Activated CD8-positive, alpha-beta memory T cell treated with anti-CD3 and anti-CD28 coated beads for 1 hour (primary cell): Measurements from ENCODE around the gene NGDN.

Experiments
- DNase-seq, 2 donors: peaks; one replicate each; pipeline ENCODE4 v3.0.0-alpha.2; 2020; ENCODE audit warnings: low read depth in 1 of 2; ENCODE audit errors: extremely low read depth in 1 of 2

The NGDN gene

GRCh38 chr14:23468704-23469126 lies 788 bp upstream of the NGDN start:
- no peak for DNase-seq

GRCh38 chr14:23469906-23470403 lies 452 bp downstream of the NGDN start:
- DNase-seq: no peak

DNA sequence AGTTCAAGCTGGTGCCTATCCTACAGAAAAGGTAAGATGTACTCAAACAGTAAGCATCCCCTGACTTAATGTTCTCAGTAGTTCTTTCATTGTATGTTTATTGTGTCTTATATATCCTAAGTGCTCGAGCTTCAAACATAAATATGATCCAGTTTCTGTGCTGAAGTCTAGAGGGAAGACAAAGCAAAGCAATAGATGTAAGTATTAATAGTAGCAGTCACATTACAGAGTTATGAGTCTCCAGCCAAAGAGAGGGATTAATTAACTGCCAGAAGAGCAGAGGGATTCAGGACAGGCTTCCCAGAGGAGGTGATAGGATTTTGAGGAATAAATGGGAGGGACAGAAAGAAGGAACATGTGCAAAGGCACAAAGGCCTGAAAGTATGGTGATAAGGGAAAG lies 1.4 kb downstream of the NGDN start:
- no peak for DNase-seq

- DNase-seq: peak; percentile 19 to 37
Measured at GRCh38 chr14:23478109-23478759, 8.7 kb downstream of the NGDN start.

- DNase-seq: no peak
Measured at GRCh38 chr14:23481362-23481970, 12.0 kb downstream of the NGDN start.

- DNase-seq: no peak
Measured at GRCh38 chr14:23481979-23482822, 12.7 kb downstream of the NGDN start.

- no peak for DNase-seq
Measured at GRCh38 chr14:23482823-23483148, 13.3 kb downstream of the NGDN start.

- no peak for DNase-seq
Measured at GRCh38 chr14:23483236-23483854, 13.8 kb downstream of the NGDN start.

- DNase-seq: no peak
Measured at GRCh38 chr14:23485326-23485725, 15.8 kb downstream of the NGDN start.

DNA sequence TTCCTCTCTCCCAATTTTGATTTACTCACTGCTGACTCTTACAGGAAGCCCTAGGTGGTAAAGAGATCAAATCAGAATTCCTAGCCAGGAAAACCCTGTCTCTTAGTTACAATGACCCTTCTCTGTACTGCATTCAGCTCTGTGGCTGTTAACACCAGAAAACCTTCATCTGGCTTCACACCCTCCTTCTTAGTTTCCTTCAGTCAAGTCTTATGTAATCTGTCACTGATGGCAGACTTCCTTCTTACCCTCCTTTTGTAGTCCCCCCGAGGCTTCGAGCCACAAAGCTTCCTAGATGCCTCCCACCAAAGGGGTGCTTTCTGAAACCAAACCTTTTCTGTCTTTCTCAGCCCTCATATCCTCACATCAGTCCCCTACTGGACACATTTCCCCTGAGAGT lies 16.5 kb downstream of the NGDN start:
- DNase-seq: no peak

DNA sequence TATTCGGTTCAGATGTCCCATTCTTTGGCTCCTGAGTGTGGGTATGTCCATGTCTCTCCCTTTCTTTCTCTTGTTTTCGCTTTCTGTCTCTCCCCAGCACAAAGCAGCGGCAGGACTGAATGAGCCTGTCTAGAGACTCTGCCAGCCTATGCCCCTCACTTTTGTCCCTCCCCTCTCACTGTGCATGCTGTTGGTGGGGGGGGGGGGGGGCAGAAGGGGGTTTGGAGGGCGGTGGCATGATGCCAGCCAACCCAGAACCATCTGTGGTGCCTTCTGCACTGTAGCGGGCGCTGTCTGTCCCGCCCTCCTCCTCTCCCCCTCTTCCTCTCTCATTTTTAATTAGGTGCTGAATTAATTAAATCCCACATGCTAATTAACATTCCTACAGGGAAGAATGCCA lies 17.7 kb downstream of the NGDN start:
- no peak for DNase-seq

DNA sequence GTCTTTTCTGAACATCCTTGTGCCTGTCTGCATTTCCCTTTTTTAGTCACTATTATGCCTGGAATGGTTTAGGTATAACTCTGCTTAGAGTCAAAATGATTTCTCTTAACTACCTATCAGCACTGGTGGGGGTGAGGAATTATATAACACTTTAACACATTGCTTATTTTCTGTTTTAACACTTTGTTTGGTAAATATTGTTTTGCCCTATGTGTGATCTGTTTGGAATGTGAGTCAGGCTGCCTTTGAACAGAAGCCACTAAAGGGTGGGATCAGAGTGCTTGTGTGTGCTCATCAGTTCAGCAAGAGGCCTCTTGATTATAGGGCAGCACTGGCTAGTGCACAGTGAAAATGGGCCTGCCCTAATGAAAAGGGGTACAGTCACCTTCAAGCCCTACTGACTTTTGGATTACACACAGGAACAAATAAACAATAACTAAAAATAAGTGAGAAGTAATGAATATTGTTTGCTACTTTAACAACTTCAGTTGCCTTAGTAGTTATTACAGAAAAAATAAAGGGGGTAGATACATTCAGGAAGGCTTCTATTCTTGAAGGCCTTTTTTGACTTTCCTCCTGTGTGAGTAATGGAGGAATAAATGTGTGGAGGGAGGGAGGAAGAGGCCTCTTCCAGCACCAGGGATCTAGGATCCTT lies 23.2 kb downstream of the NGDN start:
- no peak for DNase-seq

- no peak for DNase-seq
Measured at GRCh38 chr14:23494223-23494622, 24.7 kb downstream of the NGDN start.

DNA sequence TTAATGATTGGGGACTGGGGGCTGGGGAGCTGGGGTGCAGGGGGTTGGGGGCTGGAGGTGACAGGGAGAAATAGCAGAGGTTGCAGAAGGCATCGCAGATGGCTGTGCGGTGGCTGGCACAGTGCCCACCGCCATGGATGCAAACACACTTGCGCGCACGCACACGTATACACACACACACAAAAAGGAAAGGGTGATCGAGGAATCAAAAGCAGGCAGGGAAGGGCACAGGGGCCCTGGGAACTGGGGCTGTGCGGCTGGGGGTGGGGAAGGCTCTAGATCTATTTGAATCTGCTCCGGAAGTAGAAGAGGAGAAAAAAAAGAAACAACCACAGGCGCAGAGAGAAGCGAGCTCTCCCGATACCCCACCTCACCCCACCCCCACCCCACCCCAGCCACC lies 42.7 kb downstream of the NGDN start:
- no peak for DNase-seq

DNA sequence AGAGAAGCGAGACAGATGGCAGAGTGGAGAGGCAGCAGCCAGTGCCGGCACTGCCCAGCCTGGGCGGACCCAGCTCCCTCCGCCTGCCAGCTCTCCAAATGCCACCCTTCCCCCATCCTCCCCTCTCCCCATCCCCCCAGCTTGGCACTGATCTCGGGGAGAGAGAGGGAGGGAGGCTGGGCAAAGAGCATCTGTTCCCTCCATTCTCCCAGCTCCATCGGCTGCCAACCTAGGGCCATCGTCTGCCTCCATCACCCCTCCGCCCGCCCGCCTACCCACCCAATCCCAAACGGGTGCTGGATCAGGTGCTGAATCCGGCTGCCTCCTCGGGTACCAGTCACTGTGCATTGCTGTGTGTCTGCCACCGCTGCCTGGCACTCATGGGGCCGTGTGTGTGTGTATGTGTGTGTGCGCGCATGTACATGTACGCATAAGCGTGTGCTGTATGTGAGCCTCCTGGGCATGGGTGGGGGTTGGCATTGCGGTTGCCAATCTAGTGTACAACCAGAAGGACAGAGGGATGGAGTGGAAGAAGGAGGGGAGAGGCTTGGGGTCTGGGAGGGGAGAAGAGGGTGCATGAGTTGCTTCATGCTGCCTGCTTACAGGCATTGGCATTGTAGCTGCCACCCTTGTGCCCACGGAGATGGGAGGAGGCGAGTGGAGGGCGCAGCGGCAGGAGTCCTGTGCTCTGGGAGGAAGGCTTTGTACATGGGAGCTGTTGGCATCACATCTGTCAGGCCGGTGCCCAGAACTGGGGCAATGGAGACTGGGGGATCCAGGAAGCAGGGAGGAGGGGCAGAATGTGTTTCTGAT lies 43.7 kb downstream of the NGDN start:
- DNase-seq: no peak

DNA sequence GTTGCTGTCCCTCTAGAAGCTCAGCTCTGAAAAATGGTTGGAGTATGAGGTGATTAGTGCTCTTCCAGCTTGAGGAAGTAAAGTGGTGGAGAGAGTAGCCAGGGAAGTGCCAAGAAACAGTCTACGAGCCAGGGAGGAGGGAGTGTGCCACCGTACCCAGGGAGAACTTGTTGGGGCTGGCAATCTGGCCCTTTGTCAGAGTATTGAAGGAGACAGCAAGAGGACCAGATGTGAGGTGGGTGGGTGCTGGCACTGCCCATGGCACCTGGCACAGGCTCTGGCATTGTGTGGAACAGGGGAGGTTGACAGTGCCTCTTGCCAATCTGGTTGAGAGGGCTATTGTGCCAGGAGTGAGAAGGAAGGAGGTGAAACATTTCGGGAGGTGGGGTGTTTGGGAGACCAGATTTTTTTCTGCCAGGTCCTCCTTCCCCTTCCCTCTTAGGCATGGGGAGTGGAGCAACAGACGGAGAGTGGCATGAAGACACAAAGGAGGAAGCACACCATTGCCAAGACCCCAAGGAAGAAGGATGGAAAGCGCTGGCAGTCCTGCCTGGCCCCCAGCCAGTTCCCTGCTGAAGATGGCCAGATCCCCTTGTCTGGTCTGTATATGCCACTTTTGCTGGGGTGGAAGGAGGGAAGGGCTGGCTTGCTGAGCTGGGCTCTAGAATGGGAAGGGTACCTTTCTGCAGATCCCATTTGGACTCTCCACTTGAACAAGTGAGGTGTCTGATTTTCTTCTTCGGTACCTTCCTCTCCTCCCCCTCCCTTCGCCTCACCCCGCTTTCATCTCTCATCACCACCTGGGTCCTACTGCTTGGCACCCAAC lies 44.5 kb downstream of the NGDN start:
- DNase-seq: no peak

GRCh38 chr14:23514644-23514957 lies 45.1 kb downstream of the NGDN start:
- DNase-seq: no peak

DNA sequence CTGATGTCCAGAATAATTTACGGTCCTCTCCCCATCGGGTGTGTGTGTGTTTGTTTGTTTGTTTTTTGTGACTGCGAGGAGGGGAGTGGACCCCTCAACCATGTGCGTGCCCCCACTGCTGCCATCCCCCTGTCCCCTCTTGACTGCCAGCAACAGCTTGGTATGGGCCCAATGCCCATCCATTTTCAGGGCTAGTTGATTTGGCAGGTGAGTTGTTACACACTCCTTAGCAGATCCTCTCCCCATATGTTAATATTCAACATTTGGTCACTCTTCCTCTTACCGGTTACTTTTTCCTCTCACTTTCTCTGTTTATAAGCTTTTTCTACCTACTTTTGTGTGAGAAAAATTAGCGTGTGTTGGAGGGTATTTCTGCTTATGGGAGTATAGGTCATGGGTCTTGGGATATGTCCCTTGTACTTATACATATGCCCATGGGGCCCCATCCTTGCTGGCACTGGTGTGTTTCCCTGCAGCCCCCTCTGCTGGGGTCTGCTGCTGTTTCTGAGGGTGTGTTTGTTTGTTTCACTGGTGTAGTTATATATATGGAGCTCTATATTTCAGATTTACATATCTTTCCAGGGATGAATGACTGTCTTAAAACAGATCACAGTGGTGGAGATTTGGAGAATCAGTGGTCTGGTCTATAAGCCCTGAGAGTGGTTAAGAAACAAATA lies 48.3 kb downstream of the NGDN start:
- DNase-seq: no peak

DNA sequence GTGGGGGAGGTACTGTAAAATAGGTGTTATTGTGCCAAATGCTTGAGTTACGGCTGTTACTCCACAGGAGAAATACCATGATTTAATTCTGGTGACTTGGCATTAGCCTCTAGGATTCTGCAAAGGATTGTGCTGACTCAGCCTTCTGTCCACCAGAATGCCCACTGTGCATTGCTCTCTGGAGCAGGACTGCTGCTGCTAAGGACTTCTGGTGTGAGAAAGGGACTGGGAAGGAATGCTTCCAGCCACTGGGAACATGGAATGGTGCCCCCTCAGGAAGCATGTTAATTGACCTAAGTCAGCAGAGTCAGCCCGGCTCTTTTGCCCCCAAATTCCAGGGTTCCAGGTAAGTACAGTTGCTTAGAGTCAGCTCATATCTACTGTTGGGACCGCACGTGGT lies 49.2 kb downstream of the NGDN start:
- DNase-seq: no peak
